HG02588 (cell line): ENCODE data around the gene SPATS2.

Experiments
- ATAC-seq: cut with Tn5 transposase; IDR thresholded peaks from one replicate; pipeline ENCODE4 v1.9.1; 2021; ENCODE audit warnings: mild to moderate bottlenecking, moderate library complexity; ENCODE audit not compliant: unreplicated experiment

Gene SPATS2

GRCh38 chr12:49538510-49539403 is 171.5 kb downstream of the SPATS2 start, which contains the start of gene KCNH3:
KCNH3 (plus strand) TSS chr12:49539030; CDS start chr12:49539417, 387 bp downstream.
- ATAC-seq = peak; percentile 61

GRCh38 chr12:49539406-49540228 is 172.4 kb downstream of the SPATS2 start:
- ATAC-seq = no peak

DNA sequence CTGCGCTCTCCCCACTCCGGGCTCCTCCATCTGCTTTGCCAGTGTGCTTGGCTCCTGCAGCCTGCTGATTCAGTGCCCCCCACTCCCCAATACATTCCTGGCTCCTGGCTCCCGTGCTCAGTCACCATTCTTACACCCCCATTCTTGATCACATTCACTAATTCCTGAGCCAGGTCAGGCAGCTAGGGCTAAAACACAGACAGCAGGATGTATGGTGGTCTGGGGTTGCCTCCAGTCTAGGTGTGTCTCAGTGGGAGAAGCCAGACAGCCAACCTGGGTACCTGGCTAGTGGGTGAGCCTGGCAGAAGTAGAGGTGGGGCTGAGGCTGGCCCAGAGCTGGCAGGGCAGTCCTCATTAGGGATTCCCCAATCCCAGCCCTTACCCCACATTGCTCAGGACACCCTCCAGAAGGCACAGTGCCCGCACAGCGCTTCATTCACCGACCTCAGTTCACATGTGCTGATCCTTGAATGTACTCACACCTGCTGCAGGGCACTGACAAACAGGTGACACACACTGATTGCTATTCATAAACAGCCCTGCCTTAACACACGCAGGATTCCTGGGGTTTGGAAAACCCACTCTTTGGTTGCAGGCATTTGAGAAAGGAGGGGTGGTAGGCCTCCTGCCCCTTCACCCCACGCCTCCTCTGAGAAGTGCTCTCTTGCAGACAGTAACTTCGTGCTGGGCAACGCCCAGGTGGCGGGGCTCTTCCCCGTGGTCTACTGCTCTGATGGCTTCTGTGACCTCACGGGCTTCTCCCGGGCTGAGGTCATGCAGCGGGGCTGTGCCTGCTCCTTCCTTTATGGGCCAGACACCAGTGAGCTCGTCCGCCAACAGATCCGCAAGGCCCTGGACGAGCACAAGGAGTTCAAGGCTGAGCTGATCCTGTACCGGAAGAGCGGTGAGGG is 173.2 kb downstream of the SPATS2 start:
- ATAC-seq = no peak

GRCh38 chr12:49541140-49541861 is 174.0 kb downstream of the SPATS2 start:
- no peak for ATAC-seq

DNA sequence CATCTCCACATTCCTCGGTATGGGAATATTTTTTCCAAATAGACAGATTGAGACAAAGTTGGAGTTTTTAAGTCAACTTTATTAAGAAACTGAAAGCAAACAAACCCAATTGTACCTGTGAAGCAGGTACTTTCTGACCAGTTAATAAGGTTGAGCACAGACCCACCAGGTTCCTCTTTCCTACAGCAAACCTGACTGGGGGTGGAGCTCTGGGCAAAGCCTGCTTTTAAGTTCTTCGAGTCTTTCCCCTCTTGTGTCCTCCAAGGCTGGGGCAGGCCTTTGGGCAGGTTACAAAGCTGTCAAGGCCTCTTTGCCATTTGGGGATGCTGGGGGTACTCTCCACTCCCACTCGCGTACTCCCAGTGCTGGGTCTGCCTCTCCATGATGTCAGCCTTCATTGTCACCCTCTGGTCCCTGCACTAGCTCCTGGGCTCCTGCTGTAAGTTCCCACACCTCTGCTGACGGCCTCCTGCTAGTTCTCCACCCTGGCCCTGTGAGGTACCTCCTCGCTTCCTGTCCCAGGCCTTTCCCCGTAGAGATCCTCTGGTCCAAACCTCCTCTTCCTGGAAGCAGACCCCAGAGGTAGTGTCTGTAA is 174.7 kb downstream of the SPATS2 start:
- no peak for ATAC-seq

GRCh38 chr12:49542592-49543160 is 175.4 kb downstream of the SPATS2 start:
- ATAC-seq = no peak

GRCh38 chr12:49543221-49543913 is 176.1 kb downstream of the SPATS2 start:
- ATAC-seq = no peak

DNA sequence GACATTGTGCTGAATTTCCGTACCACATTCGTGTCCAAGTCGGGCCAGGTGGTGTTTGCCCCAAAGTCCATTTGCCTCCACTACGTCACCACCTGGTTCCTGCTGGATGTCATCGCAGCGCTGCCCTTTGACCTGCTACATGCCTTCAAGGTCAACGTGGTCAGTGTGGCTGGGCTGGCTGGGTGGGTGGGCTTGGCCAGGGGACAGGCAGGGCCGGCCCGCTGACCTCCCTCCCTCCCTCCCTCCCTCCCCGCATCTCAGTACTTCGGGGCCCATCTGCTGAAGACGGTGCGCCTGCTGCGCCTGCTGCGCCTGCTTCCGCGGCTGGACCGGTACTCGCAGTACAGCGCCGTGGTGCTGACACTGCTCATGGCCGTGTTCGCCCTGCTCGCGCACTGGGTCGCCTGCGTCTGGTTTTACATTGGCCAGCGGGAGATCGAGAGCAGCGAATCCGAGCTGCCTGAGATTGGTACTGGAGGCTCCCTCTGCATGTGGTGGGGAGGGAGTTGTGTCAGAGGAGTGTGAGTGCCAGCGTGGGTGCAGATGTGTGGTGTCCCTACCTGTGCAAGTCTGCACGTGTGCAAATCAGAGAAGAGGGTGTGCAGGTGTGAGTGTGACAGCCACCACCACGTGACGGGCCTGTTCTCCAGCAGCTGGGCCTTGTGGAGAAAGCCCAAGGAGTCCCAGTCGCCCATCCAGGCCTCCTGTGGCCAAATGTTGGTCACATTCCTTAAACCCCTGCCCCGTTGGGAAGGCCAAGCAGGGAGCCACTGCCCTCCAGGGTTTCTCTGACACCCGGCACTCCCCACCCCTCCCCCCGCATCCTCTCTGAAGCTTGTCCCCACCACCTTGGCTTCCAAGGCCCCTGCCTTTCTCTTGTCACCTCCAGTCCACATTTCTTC is 176.9 kb downstream of the SPATS2 start:
- ATAC-seq = no peak

GRCh38 chr12:49545815-49546214 is 178.6 kb downstream of the SPATS2 start:
- no peak for ATAC-seq

DNA sequence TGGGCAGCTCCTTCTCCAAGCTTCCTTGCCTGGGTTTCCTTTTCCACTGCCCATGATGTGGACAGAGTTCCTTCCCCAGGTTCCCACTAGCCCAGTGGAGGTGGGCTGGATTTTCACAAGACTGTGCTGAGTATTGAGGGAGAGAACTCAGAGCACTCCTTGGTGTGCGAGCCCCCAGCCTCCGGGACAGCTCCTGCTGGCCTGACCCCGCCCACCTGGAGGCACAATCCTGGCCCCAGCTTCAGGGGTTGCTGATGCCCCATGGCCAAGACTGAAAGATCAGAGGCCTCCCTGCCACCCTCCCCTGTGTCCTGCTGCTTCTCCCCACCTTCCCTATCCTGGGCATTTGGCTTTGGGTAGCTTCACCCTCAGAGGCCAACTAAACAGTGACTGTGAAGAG is 179.2 kb downstream of the SPATS2 start:
- no peak for ATAC-seq

DNA sequence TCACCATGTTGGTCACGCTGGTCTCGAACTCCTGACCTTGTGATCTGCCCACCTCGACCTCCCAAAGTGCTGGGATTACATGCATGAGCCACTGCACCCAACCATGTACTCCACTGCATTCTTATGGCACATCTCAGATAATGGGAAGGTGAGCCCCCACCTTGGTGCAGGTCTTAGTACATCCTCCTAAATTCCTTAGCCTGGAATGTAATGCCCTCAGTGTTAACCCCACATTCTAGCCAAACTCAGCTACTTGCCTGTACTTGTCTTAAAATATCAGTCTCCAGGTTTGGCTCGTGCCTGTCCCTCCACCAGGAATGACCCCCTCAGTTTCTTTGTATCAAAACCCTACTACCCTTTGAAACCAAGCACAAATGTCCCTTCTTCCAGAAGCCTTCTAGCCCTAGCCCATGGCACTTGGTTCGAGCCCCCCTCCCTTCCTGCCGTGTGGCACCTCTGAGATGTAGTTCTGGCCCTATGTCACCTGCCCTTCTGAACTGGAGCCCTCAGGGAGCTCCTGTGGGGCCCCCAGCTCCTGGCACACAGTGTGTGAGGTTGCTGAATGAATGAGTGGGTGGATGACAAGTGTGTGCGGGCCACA is 179.9 kb downstream of the SPATS2 start:
- no peak for ATAC-seq

DNA sequence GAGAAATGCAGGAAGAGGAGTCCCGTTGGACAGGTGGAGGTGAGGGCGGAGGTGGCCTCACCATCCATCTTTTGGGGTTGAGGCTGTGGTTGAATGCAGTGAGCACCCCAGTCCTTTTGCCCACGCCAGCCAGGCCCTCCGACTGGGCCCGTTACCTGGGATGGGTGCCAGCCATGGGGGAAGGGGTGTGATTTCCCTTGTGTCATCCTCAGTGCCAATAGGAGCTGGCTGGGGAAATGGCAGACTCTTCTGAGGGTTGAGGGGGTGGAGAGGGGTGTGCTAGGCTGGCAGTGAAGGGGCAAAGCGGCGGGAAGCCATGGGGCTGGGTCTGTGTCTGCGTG is 181.2 kb downstream of the SPATS2 start:
- no peak for ATAC-seq

DNA sequence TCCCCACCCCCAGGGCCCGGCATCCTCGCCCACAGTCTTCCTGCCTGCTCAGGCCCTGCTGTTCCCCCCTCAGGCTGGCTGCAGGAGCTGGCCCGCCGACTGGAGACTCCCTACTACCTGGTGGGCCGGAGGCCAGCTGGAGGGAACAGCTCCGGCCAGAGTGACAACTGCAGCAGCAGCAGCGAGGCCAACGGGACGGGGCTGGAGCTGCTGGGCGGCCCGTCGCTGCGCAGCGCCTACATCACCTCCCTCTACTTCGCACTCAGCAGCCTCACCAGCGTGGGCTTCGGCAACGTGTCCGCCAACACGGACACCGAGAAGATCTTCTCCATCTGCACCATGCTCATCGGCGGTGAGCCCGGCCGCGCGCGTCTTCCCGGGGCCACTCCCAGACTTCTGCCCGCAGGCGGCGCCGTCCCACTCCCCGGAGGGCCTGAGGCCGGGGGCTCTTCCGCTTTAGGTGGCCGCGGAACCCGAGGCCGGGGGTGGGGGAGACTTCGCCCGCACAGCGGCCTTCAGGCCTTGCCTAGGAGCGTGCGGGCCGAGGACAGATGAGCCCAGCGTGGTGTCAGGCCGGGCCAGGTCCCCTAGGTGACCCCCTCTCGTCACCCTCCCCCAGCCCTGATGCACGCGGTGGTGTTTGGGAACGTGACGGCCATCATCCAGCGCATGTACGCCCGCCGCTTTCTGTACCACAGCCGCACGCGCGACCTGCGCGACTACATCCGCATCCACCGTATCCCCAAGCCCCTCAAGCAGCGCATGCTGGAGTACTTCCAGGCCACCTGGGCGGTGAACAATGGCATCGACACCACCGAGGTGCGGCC is 181.8 kb downstream of the SPATS2 start:
- no peak for ATAC-seq

GRCh38 chr12:49549735-49550692 is 182.8 kb downstream of the SPATS2 start:
- ATAC-seq = no peak

DNA sequence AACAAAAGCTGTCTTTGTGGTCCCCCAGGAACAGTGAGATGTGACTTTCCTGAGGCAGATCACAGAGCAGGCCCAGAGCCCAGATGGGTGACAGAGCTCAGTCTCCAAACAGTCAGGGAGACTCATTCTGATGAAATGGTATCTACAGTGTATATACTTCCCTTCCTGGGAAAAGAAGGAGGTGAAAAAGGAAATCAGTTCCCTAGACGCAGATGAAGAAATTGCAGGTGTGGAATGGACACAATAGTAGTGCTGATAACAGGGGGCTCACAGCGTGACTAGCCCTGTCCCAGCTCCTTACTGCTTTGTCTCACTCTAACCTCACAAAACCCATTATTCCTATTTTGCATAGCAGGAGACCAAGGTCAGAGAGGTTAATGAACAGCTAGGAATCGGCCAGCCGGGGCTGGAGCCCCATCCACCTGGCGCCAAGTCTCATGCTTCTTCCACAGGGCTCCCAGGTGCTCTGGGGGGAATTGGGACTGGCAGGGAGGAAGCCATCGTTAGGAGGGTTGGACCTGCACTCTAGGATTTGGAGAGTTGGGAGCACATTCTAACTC is 183.5 kb downstream of the SPATS2 start:
- no peak for ATAC-seq
